HEK293T (cell line): ENCODE data around the gene TBCEL.

ENCODE experiments used
- BHLHE40 ChIP-seq: fragments of 450-650 bp; IDR thresholded peaks from 2 replicates; pipeline ENCODE4 v1.6.1; 2016; ENCODE audit warnings: mild to moderate bottlenecking, moderate library complexity, borderline replicate concordance
- ELF4 ChIP-seq: fragments of 450-650 bp; IDR thresholded peaks from 2 replicates; pipeline ENCODE4 v1.6.1; 2017; ENCODE audit warnings: antibody characterized with exemption
- FOXK2 ChIP-seq: fragments of 450-650 bp; IDR thresholded peaks from 2 replicates; pipeline ENCODE4 v1.6.1; 2016; ENCODE audit warnings: mild to moderate bottlenecking
- SP1 ChIP-seq: fragments of 450-650 bp; IDR thresholded peaks from 2 replicates; pipeline ENCODE4 v1.6.1; 2017
- SUZ12 ChIP-seq: fragments of 450-650 bp; IDR thresholded peaks from 2 replicates; pipeline ENCODE4 v1.6.1; 2016; ENCODE audit warnings: mild to moderate bottlenecking
- TARDBP ChIP-seq: fragments of 450-650 bp; IDR thresholded peaks from 2 replicates; pipeline ENCODE4 v1.6.1; 2016
- ZNF384 ChIP-seq: fragments of 450-650 bp; IDR thresholded peaks from 2 replicates; pipeline ENCODE4 v1.6.1; 2016

DNA sequence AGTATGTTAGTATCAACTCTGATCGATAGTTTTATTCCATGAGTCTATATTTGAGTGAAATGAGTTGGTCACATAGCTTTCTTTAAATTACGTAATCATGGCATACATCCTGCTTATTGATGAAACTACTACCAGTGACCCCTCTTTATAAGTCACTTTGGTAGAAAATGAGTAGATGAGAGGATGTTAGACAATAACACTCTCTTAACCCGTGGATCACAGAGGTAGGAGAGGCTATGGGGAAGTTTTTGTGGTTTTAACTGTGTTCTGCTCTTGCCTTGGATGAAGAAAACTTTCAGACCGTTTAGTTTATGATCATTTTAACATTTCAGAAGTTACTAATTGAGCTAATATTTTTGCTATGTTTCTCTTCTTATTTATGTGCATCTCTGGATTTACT lies 34.0 kb downstream of the TBCEL start:
- TF ChIP-seq FOXK2 (no peak), SP1 (no peak), ZNF384 (no peak), BHLHE40 (no peak), ELF4 (no peak), TARDBP (no peak), SUZ12 (no peak)
